GM19035 (cell line): Measurements from ENCODE around the gene SEMA4D.
A peak's percentile ranks its signal among the peaks of the same experiment; 100 is the strongest.

Source experiments
- ATAC-seq: cut with Tn5 transposase; IDR thresholded peaks from one replicate; pipeline ENCODE4 v1.9.1; 2021; ENCODE audit not compliant: unreplicated experiment

Gene SEMA4D

GRCh38 chr9:89325733-89326132 is 172.2 kb downstream of the SEMA4D start:
- ATAC-seq, result no peak

DNA sequence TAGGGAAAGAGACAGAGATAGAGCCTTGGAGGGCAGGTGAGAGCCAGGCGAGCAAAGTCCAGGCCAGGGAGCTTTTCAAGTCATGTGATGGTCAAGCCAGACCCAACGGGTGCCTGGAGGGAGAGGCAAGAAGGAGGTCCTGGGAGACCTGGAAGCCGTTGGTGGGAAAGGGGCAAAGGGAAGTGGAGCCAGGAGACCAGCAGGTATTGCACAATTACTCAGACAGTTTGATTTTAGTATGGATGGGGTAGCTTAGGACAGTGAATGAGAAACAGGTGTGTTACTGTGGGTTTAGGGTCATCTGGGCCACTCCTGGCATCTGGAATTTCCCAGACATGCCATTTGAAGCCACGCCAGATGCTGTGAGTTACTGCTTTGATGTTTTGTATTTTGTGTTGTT is 174.5 kb downstream of the SEMA4D start:
- no peak for ATAC-seq

GRCh38 chr9:89319015-89319905 is 178.7 kb downstream of the SEMA4D start:
- no peak for ATAC-seq

DNA sequence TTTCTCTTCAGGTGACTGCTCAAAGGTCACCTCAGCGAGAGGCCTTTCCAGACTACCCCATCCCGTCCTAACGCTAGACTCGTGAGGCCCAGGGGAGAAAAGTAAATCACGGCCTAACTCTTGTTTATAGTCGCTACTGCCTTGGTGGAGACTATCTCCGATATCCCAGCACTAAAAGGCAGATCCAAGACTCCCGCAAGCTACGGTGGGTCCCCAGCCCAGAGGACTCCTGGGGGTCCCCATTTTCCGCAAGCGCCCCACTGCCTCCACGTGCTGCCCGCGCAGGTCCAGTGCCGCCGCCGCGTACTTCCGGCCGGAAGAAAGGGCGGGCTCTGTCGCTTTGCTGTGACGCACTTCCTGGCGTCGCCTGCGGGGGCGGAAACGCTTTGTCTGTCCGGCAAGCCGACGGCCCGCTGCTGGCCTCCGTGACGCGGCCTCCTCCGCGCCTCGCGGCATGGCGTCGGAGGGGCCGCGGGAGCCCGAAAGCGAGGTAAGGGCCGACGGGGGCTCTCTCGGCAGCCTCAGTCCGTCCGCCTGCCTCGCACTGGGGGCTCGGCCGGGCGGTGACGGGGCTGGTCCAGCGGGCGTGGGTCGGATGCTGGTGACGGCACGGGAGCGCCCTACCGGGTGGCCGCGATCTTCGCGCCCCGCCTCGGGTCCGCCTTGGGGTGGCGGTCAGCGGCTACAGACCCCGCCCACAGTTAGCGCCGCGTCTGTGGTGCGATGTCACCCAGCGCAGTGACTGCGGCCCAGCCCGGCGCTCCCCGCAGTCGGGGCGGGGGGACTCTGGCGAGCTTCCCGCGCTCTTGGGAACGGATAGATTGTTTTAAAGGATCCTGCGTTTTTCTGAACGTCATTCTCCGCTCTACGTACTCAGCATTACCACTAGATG is 179.5 kb downstream of the SEMA4D start, which contains the start of gene SECISBP2:
SECISBP2 (plus strand) TSS at position 378 of the 892 bp plus-strand sequence; CDS start at position 455, 77 bp downstream.
- ATAC-seq, result peak; percentile 90

GRCh38 chr9:89317282-89317681 is 180.6 kb downstream of the SEMA4D start:
- ATAC-seq, result no peak

DNA sequence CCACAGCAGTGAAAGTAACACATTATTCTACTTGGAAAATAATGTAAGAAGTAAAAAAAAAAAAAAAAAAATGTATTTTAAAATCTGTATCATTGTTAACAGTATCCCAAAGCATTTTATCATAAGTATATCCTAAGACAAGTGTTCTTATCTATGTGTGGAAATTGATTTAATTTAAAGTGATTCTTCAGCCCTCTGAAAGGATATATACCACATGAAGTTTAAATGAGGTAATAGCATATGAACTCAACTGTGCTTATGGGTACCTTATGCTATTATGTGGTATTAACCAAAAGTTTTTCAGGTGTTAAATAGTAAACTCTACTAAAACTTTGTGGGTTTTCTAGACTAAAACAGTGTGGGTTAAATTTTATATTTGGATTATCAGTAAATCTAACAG is 182.4 kb downstream of the SEMA4D start:
- ATAC-seq, result no peak

- ATAC-seq, result no peak
Observed at GRCh38 chr9:89314955-89315354, 183.0 kb downstream of the SEMA4D start.

- no peak for ATAC-seq
Observed at GRCh38 chr9:89313842-89314241, 184.1 kb downstream of the SEMA4D start.

GRCh38 chr9:89312222-89312571 is 185.7 kb downstream of the SEMA4D start:
- ATAC-seq, result no peak

DNA sequence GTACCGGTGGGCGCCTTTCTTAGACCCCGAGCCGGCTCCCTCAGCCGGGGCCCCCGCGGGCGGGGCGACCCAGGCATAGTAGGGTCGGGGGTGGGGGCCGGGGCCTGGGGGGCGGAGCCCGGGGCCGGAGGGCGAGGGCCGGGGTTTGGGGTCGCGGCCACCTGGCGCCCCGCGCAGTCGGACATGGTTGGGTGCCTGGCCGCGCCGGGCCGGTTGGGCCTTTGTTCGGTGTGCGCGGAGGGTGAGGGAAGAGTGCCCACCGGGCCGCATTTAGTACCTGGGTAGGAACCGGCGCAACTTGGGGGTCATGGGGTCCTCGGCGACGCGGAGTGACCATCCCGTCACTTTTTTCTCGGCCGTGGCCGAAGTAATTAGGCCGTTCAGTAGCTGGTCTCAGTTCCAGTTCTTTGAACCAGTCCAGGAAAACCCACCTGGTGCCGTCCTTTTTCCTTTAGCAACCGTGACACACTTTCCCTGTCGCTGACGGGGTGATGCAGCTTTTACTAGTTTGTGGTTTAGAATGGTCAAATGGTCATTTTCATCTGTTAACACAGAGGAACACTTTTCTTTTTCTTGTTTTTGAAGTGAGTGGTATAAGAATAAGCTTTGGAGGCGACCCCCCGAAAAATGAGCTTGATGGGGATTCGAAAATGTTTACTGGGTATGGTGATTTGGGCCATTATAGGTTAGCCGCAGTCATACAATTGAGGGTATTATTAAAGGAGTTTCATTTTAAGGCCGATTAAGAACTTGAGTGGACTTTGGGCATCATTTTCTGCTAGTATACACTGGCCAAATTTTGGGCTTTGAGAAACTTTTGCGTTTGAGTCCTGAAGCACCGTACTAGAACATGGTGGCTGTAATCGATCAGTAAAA is 186.3 kb downstream of the SEMA4D start:
- no peak for ATAC-seq
